Fibroblast of lung (primary cell): Measurements from ENCODE around the gene DRD4.

Source experiments
- EZH2 ChIP-seq: IDR thresholded peaks from 2 replicates; pipeline ENCODE4 v1.5.1; 2012; ENCODE audit warnings: low read length, control low read depth, mild to moderate bottlenecking; ENCODE audit errors: missing control alignments
- TF ChIP-seq, protein P1 (sequence below), 2 donors: IDR thresholded peaks in 1 of 2; conservative IDR thresholded peaks in 1 of 2; 1 replicate in 1 of 2; 2 replicates in 1 of 2; pipeline ENCODE4 v1.5.1; 2011 to 2012; ENCODE audit warnings: low read length in 2 of 2, control low read depth in 1 of 2, inconsistent platforms in 1 of 2, low read depth in 1 of 2, mild to moderate bottlenecking in 1 of 2

GRCh38 chr11:635945-636510, 1.0 kb upstream of the DRD4 start:
- TF ChIP-seq, protein P1, sequence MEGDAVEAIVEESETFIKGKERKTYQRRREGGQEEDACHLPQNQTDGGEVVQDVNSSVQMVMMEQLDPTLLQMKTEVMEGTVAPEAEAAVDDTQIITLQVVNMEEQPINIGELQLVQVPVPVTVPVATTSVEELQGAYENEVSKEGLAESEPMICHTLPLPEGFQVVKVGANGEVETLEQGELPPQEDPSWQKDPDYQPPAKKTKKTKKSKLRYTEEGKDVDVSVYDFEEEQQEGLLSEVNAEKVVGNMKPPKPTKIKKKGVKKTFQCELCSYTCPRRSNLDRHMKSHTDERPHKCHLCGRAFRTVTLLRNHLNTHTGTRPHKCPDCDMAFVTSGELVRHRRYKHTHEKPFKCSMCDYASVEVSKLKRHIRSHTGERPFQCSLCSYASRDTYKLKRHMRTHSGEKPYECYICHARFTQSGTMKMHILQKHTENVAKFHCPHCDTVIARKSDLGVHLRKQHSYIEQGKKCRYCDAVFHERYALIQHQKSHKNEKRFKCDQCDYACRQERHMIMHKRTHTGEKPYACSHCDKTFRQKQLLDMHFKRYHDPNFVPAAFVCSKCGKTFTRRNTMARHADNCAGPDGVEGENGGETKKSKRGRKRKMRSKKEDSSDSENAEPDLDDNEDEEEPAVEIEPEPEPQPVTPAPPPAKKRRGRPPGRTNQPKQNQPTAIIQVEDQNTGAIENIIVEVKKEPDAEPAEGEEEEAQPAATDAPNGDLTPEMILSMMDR (conservative IDR thresholded peaks at IDR 0.05 in 1 of 2, IDR thresholded peaks at IDR 0.05 in 1 of 2; ENCODE audit: low read depth in 1 of 2, low read length in 2 of 2): no peak
- TF ChIP-seq EZH2: no peak
